ENCODE data around the gene TMEM135.

DNA sequence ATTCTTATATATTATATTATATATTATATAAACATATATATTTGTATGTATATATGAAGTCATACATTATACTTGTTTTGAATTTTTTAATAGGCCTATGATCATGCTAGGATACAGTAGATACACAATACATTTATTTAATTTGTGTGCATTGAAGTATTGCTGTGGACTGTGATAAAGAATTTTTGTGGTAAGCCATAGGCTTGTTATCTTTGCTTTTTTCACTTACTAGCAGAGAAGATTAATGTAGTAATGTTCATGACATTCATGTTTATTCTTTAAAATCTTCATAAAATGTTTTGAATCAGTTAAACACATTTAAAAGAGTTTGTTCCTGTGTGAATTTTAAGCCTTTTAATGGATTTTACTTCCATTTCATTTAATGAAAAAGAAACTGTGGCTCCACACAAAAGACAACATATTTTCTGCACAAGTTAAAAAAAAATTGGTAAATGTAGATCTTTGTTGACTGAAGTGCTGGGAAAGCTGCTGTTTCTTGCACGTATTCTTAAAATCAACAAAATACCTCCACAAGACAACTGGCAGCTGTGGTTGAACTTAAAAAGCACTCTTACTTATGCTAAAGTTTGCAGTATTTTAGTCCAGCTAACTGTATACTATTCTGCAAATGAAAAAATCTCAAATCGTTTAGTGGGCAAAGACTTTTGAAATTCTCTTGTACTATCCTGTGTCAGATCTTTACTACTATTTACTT lies 156.2 kb downstream of the TMEM135 start:
- TF ChIP-seq, protein P1, sequence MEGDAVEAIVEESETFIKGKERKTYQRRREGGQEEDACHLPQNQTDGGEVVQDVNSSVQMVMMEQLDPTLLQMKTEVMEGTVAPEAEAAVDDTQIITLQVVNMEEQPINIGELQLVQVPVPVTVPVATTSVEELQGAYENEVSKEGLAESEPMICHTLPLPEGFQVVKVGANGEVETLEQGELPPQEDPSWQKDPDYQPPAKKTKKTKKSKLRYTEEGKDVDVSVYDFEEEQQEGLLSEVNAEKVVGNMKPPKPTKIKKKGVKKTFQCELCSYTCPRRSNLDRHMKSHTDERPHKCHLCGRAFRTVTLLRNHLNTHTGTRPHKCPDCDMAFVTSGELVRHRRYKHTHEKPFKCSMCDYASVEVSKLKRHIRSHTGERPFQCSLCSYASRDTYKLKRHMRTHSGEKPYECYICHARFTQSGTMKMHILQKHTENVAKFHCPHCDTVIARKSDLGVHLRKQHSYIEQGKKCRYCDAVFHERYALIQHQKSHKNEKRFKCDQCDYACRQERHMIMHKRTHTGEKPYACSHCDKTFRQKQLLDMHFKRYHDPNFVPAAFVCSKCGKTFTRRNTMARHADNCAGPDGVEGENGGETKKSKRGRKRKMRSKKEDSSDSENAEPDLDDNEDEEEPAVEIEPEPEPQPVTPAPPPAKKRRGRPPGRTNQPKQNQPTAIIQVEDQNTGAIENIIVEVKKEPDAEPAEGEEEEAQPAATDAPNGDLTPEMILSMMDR (IDR thresholded peaks at IDR 0.05) = no peak
- TF ChIP-seq POLR2A (IDR thresholded peaks at IDR 0.05) = no peak

Data from right lobe of liver (tissue), 4 donors.